ENCODE results near the gene WIPF1.
"Not testable (repeated sequence)": the region's sequence is repeated elsewhere in the genome, so short reads cannot be mapped to it uniquely, and the experiment has no call there.

WIPF1 gene

GRCh38 chr2:174548646-174549045 is 49.0 kb downstream of the WIPF1 start:
- H3K4me3 ChIP-seq (ENCODE audit: low read length in 2 of 2); H3K27ac ChIP-seq (ENCODE audit: low read depth in 2 of 2, low read length in 2 of 2): not testable (repeated sequence)

DNA sequence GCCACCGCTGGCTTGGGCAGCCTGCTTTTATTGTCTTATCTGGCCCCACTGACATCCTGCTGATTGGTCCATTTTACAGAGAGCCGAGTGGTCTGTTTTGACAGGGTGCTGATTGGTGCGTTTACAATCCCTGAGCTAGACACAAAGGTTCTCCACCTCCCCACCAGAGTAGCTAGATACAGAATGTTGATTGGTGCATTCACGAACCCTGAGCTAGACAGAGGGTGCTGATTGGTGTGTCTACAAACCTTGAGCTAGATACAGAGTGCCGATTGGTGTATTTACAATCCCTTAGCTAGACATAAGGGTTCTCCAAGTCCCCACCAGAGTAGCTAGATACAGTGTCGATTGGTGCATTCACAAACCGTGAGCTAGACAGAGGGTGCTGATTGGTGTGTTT is 49.6 kb downstream of the WIPF1 start:
- not testable (repeated sequence) for H3K36me3 ChIP-seq (ENCODE audit: control insufficient read depth in 2 of 2, insufficient read depth in 2 of 2, low read length in 2 of 2); H3K4me1 ChIP-seq (ENCODE audit: control insufficient read depth in 2 of 2, insufficient read depth in 2 of 2, low read length in 2 of 2); H3K27ac ChIP-seq (ENCODE audit: low read depth in 2 of 2, low read length in 2 of 2); H3K9ac ChIP-seq (ENCODE audit: low read depth in 1 of 2, low read length in 2 of 2); H3K9me3 ChIP-seq (ENCODE audit: control insufficient read depth in 2 of 2, low read length in 2 of 2); H3K27me3 ChIP-seq (ENCODE audit: control insufficient read depth in 2 of 2, insufficient read depth in 2 of 2, low read length in 2 of 2); H3K4me3 ChIP-seq (ENCODE audit: low read length in 2 of 2)

More at GRCh38 chr2:174548646-174549045, 49.0 kb downstream of the WIPF1 start:
- H3K9ac ChIP-seq (ENCODE audit: low read depth in 1 of 2, low read length in 2 of 2); H3K36me3 ChIP-seq (ENCODE audit: control insufficient read depth in 2 of 2, insufficient read depth in 2 of 2, low read length in 2 of 2); H3K4me1 ChIP-seq (ENCODE audit: control insufficient read depth in 2 of 2, insufficient read depth in 2 of 2, low read length in 2 of 2); H3K9me3 ChIP-seq (ENCODE audit: control insufficient read depth in 2 of 2, low read length in 2 of 2); H3K27me3 ChIP-seq (ENCODE audit: control insufficient read depth in 2 of 2, insufficient read depth in 2 of 2, low read length in 2 of 2): not testable (repeated sequence)

- Histone ChIP-seq H3K9me3 (ENCODE audit: control insufficient read depth in 2 of 2, low read length in 2 of 2) (no peaks in the 10 kb centered on the region), H3K27me3 (ENCODE audit: control insufficient read depth in 2 of 2, insufficient read depth in 2 of 2, low read length in 2 of 2) (no peaks in the 10 kb centered on the region), H3K9ac (ENCODE audit: low read depth in 1 of 2, low read length in 2 of 2) (no peak overlapping the region), H3K4me1 (ENCODE audit: control insufficient read depth in 2 of 2, insufficient read depth in 2 of 2, low read length in 2 of 2) (no peaks in the 10 kb centered on the region), H3K36me3 (ENCODE audit: control insufficient read depth in 2 of 2, insufficient read depth in 2 of 2, low read length in 2 of 2) (no peaks in the 10 kb centered on the region), H3K4me3 (ENCODE audit: low read length in 2 of 2) (no peak overlapping the region), H3K27ac (ENCODE audit: low read depth in 2 of 2, low read length in 2 of 2) (no peak overlapping the region)
Measured at GRCh38 chr2:174546519-174547506, 50.8 kb downstream of the WIPF1 start.

GRCh38 chr2:174545240-174545639 is 52.4 kb downstream of the WIPF1 start:
- H3K36me3 ChIP-seq (ENCODE audit: control insufficient read depth in 2 of 2, insufficient read depth in 2 of 2, low read length in 2 of 2): no peaks in the 10 kb centered on the region
- H3K4me1 ChIP-seq (ENCODE audit: control insufficient read depth in 2 of 2, insufficient read depth in 2 of 2, low read length in 2 of 2): no peaks in the 10 kb centered on the region
- no peak overlapping the region for H3K9ac ChIP-seq (ENCODE audit: low read depth in 1 of 2, low read length in 2 of 2)
- H3K27me3 ChIP-seq (ENCODE audit: control insufficient read depth in 2 of 2, insufficient read depth in 2 of 2, low read length in 2 of 2): no peaks in the 10 kb centered on the region
- no peak overlapping the region for H3K27ac ChIP-seq (ENCODE audit: low read depth in 2 of 2, low read length in 2 of 2)
- no peak overlapping the region for H3K4me3 ChIP-seq (ENCODE audit: low read length in 2 of 2)
- H3K9me3 ChIP-seq (ENCODE audit: control insufficient read depth in 2 of 2, low read length in 2 of 2): no peaks in the 10 kb centered on the region

DNA sequence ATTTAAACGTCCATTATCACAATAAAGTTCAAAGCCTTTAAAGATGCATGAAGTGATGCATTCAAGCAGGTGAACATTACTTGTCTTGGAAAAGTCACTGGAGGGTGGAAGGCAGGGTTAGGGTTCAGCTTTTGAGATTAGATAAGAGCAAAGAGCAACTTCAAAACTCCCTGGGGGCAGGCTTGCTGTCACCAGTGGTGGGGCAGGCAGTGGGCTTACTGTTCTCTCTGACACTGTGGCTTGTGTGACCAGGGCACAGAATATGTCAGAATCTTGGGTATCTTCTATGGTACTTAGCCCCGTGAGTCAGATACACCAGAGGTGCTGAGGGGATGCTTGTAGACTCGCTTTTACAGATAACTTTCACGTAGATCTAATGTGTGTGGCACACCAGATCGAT is 52.8 kb downstream of the WIPF1 start:
- Histone ChIP-seq H3K27me3 (ENCODE audit: control insufficient read depth in 2 of 2, insufficient read depth in 2 of 2, low read length in 2 of 2) (no peaks in the 10 kb centered on the region), H3K4me1 (ENCODE audit: control insufficient read depth in 2 of 2, insufficient read depth in 2 of 2, low read length in 2 of 2) (no peaks in the 10 kb centered on the region), H3K27ac (ENCODE audit: low read depth in 2 of 2, low read length in 2 of 2) (no peak overlapping the region), H3K9ac (ENCODE audit: low read depth in 1 of 2, low read length in 2 of 2) (no peak overlapping the region), H3K4me3 (ENCODE audit: low read length in 2 of 2) (no peak overlapping the region), H3K9me3 (ENCODE audit: control insufficient read depth in 2 of 2, low read length in 2 of 2) (no peaks in the 10 kb centered on the region), H3K36me3 (ENCODE audit: control insufficient read depth in 2 of 2, insufficient read depth in 2 of 2, low read length in 2 of 2) (no peaks in the 10 kb centered on the region)

DNA sequence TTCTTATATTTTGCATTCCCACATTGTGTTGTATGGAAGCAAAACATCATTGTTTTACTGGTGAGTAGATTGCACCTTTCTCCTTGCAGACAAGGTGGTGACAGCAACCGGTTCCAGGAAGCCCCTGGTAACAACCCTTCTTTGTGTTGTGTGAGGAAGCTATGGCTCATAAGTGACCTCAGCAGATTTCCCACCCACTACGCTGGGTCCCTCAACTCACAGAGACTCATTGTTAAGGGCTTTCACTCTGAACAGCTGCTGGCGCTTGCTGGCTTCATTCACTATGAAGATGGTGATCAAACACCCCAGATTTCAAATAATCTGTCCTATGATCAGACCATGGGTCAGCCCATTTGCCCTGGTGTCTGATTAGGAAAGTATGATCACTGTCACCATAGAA is 53.4 kb downstream of the WIPF1 start:
- H3K27me3 ChIP-seq (ENCODE audit: control insufficient read depth in 2 of 2, insufficient read depth in 2 of 2, low read length in 2 of 2): no peaks in the 10 kb centered on the region
- H3K9ac ChIP-seq (ENCODE audit: low read depth in 1 of 2, low read length in 2 of 2): no peak overlapping the region
- no peaks in the 10 kb centered on the region for H3K36me3 ChIP-seq (ENCODE audit: control insufficient read depth in 2 of 2, insufficient read depth in 2 of 2, low read length in 2 of 2)
- H3K4me1 ChIP-seq (ENCODE audit: control insufficient read depth in 2 of 2, insufficient read depth in 2 of 2, low read length in 2 of 2): no peaks in the 10 kb centered on the region
- H3K9me3 ChIP-seq (ENCODE audit: control insufficient read depth in 2 of 2, low read length in 2 of 2): no peaks in the 10 kb centered on the region
- H3K27ac ChIP-seq (ENCODE audit: low read depth in 2 of 2, low read length in 2 of 2): no peak overlapping the region
- no peak overlapping the region for H3K4me3 ChIP-seq (ENCODE audit: low read length in 2 of 2)

- H3K4me3 ChIP-seq (ENCODE audit: low read length in 2 of 2): no peak overlapping the region
- H3K27me3 ChIP-seq (ENCODE audit: control insufficient read depth in 2 of 2, insufficient read depth in 2 of 2, low read length in 2 of 2): no peaks in the 10 kb centered on the region
- H3K9me3 ChIP-seq (ENCODE audit: control insufficient read depth in 2 of 2, low read length in 2 of 2): no peaks in the 10 kb centered on the region
- H3K36me3 ChIP-seq (ENCODE audit: control insufficient read depth in 2 of 2, insufficient read depth in 2 of 2, low read length in 2 of 2): no peaks in the 10 kb centered on the region
- no peak overlapping the region for H3K27ac ChIP-seq (ENCODE audit: low read depth in 2 of 2, low read length in 2 of 2)
- no peak overlapping the region for H3K9ac ChIP-seq (ENCODE audit: low read depth in 1 of 2, low read length in 2 of 2)
- H3K4me1 ChIP-seq (ENCODE audit: control insufficient read depth in 2 of 2, insufficient read depth in 2 of 2, low read length in 2 of 2): no peaks in the 10 kb centered on the region
Measured at GRCh38 chr2:174540893-174541292, 56.7 kb downstream of the WIPF1 start.

DNA sequence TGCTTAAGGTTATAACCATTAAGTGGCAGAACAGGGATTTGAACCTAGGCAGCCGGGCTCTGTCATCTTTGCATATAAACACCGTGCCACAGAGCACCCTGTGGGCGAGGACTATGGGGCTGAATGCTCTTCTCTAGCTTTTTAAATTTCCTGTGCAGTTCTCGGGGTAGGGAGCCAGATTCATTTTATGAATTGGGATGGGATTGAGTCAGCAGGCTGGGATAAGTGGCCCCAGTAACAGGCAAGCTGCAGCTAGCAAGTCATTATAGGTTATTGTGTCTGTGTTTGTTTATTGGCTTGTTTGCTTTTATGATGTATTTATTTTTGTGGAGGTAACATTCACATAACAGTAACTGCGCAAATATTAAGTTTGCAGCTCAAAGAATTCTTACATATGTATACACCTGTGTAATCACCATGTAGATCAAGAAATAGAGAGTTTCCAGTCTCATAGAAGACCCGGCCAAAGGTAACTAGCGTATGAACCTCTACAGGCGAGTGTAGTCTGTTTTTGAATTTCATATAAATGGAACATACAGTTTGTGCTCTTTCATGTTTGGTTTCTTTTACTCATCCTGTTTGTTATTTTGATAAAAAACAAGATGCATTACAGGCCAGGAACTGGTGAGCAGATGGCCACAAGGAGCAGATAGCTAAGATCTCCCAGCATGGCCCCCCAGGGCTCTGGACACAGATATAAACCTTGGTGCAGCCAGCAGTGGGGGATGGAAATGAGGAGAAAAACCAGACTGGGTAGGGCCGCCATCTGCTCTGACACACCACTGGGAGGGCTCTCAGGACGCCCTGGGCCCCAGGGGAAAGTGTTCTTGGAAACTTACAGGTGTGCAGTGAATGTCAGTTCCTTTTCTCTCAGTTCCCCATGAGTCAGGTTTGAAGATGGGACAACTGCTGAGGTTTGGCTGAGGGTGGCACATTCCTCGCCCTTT is 61.6 kb downstream of the WIPF1 start:
- no peaks in the 10 kb centered on the region for H3K27me3 ChIP-seq (ENCODE audit: control insufficient read depth in 2 of 2, insufficient read depth in 2 of 2, low read length in 2 of 2)
- no peak overlapping the region for H3K9ac ChIP-seq (ENCODE audit: low read depth in 1 of 2, low read length in 2 of 2)
- H3K36me3 ChIP-seq (ENCODE audit: control insufficient read depth in 2 of 2, insufficient read depth in 2 of 2, low read length in 2 of 2): no peaks in the 10 kb centered on the region
- no peak overlapping the region for H3K27ac ChIP-seq (ENCODE audit: low read depth in 2 of 2, low read length in 2 of 2)
- H3K4me1 ChIP-seq (ENCODE audit: control insufficient read depth in 2 of 2, insufficient read depth in 2 of 2, low read length in 2 of 2): no peaks in the 10 kb centered on the region
- H3K4me3 ChIP-seq (ENCODE audit: low read length in 2 of 2): no peak overlapping the region
- H3K9me3 ChIP-seq (ENCODE audit: control insufficient read depth in 2 of 2, low read length in 2 of 2): no peaks in the 10 kb centered on the region

DNA sequence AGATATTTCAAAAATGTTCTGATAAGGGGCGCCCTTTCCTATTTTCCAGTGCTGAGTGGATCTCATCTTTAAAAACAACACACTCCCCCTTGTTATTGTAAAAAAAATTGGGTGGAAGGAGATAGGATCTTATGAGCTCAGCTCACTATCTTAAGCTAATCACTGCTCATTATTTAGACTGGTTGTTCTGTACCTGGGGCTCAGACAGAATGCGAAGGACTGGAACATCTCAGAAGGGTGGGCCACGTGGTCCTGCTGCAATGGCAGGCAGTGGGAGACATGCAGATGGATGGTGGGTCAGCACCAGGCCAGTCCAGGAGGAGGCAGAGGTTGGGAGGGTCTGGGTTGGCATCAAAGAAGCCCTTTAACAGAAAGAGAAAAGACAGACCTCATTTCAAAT is 62.5 kb downstream of the WIPF1 start:
- Histone ChIP-seq H3K4me3 (ENCODE audit: low read length in 2 of 2) (no peak overlapping the region), H3K9me3 (ENCODE audit: control insufficient read depth in 2 of 2, low read length in 2 of 2) (no peaks in the 10 kb centered on the region), H3K27ac (ENCODE audit: low read depth in 2 of 2, low read length in 2 of 2) (no peak overlapping the region), H3K27me3 (ENCODE audit: control insufficient read depth in 2 of 2, insufficient read depth in 2 of 2, low read length in 2 of 2) (no peaks in the 10 kb centered on the region), H3K36me3 (ENCODE audit: control insufficient read depth in 2 of 2, insufficient read depth in 2 of 2, low read length in 2 of 2) (no peaks in the 10 kb centered on the region), H3K4me1 (ENCODE audit: control insufficient read depth in 2 of 2, insufficient read depth in 2 of 2, low read length in 2 of 2) (no peaks in the 10 kb centered on the region), H3K9ac (ENCODE audit: low read depth in 1 of 2, low read length in 2 of 2) (no peak overlapping the region)

GRCh38 chr2:174529916-174530315 is 67.7 kb downstream of the WIPF1 start:
- H3K4me3 ChIP-seq (ENCODE audit: low read length in 2 of 2): no peak overlapping the region
- no peak overlapping the region for H3K27ac ChIP-seq (ENCODE audit: low read depth in 2 of 2, low read length in 2 of 2)
- H3K27me3 ChIP-seq (ENCODE audit: control insufficient read depth in 2 of 2, insufficient read depth in 2 of 2, low read length in 2 of 2): no peaks in the 10 kb centered on the region
- no peaks in the 10 kb centered on the region for H3K36me3 ChIP-seq (ENCODE audit: control insufficient read depth in 2 of 2, insufficient read depth in 2 of 2, low read length in 2 of 2)
- no peaks in the 10 kb centered on the region for H3K9me3 ChIP-seq (ENCODE audit: control insufficient read depth in 2 of 2, low read length in 2 of 2)
- no peak overlapping the region for H3K9ac ChIP-seq (ENCODE audit: low read depth in 1 of 2, low read length in 2 of 2)
- H3K4me1 ChIP-seq (ENCODE audit: control insufficient read depth in 2 of 2, insufficient read depth in 2 of 2, low read length in 2 of 2): no peaks in the 10 kb centered on the region
